OCI-LY7 (cell line): ENCODE measurements around the gene AHSP. TPM values are rescaled to one million over a fixed set of nuclear protein-coding genes. Genes with fewer than 3 reads are reported as not detected.

Experiments used
- BruUV-seq: library from RNA; stranded (reverse); fragments of 400-500 nt; replicated peaks from 2 replicates; lab custom pipeline; 2021; lab: Mats Ljungman, UMichigan
- CTCF ChIA-PET: fragments of 300-600 bp; sonication (Branson Sonifier 250); formaldehyde crosslinking; loops from one replicate; lab custom pipeline; 2022; ENCODE audit warnings: antibody characterized with exemption; ENCODE audit not compliant: unreplicated experiment; lab: Charles Lee
- POLR2A ChIA-PET: fragments of 300-600 bp; sonication (Branson Sonifier 250); formaldehyde crosslinking; loops from one replicate; lab custom pipeline; 2022; ENCODE audit warnings: antibody characterized with exemption; lab: Charles Lee
- DNase-seq: peaks from one replicate; pipeline ENCODE4 v3.0.0-alpha.2; 2015; ENCODE audit warnings: low spot score
- H2AFZ ChIP-seq: fragments of 200-600 bp; sonication (generic), shearing (Covaris generic); 2 replicates; pipeline ENCODE4 v1.6.1; 2014; ENCODE audit warnings: mild to moderate bottlenecking, antibody characterized with exemption, low read length, moderate library complexity
- H3K27ac ChIP-seq: fragments of 200-600 bp; sonication (generic); 2 replicates; pipeline ENCODE4 v1.5.1; 2014; ENCODE audit warnings: mixed run types, low read depth, mild to moderate bottlenecking, moderate library complexity, low read length, inconsistent platforms; ENCODE audit not compliant: poor library complexity, severe bottlenecking
- H3K36me3 ChIP-seq: fragments of 200-600 bp; sonication (generic); 2 replicates; pipeline ENCODE4 v1.6.1; 2014; ENCODE audit warnings: mild to moderate bottlenecking, antibody characterized with exemption, low read length, moderate library complexity, mixed read lengths; ENCODE audit not compliant: insufficient read depth
- H3K4me1 ChIP-seq: fragments of 200-600 bp; sonication (generic); 2 replicates; pipeline ENCODE4 v1.5.1; 2014; ENCODE audit warnings: mild to moderate bottlenecking, low read length; ENCODE audit not compliant: insufficient read depth, poor library complexity, severe bottlenecking
- H3K4me2 ChIP-seq: fragments of 200-600 bp; sonication (generic); 2 replicates; pipeline ENCODE4 v1.6.1; 2014; ENCODE audit warnings: mild to moderate bottlenecking, low read length
- H3K4me3 ChIP-seq: fragments of 200-600 bp; sonication (generic); 2 replicates; pipeline ENCODE4 v1.5.1; 2014; ENCODE audit warnings: mild to moderate bottlenecking, low read depth, low read length; ENCODE audit not compliant: poor library complexity, severe bottlenecking
- H3K79me2 ChIP-seq: fragments of 200-600 bp; sonication (generic); 2 replicates; pipeline ENCODE4 v1.6.1; 2016; ENCODE audit warnings: low read depth, mild to moderate bottlenecking, low read length, moderate library complexity, mixed read lengths; ENCODE audit not compliant: insufficient read depth
- H3K9me2 ChIP-seq: fragments of 200-600 bp; sonication (generic); 2 replicates; pipeline ENCODE4 v1.6.1; 2016; ENCODE audit warnings: mild to moderate bottlenecking, low read length, mixed read lengths; ENCODE audit not compliant: insufficient read depth
- H3K9me3 ChIP-seq: fragments of 200-600 bp; sonication (generic); 2 replicates; pipeline ENCODE4 v1.6.1; 2014; ENCODE audit warnings: mild to moderate bottlenecking, mixed run types, low read length, mixed read lengths
- H4K20me1 ChIP-seq: fragments of 200-600 bp; sonication (generic); 2 replicates; pipeline ENCODE4 v1.6.1; 2014; ENCODE audit warnings: mild to moderate bottlenecking, antibody characterized with exemption, low read length, moderate library complexity, mixed read lengths; ENCODE audit not compliant: insufficient read depth
- EZH2phosphoT487 ChIP-seq: fragments of 200-600 bp; sonication (generic); IDR thresholded peaks from 2 replicates; pipeline ENCODE4 v1.6.1; 2018; ENCODE audit warnings: low read depth, borderline replicate concordance, mild to moderate bottlenecking, mixed run types, antibody characterized with exemption, low read length, moderate library complexity, mixed read lengths
- intact Hi-C: fragments of 100-400 bp; cut with micrococcal nuclease; formaldehyde crosslinking; loops from one replicate; pipeline ENCODE4 v1.10.0; 2022; ENCODE audit not compliant: unreplicated experiment
- total RNA-seq, 2 experiments: library from RNA; depleted of rRNA in 1 of 2; stranded (reverse); fragments of >200 nt in 1 of 2; shearing (Covaris generic) in 1 of 2; gene quantifications; 2 replicates each; pipeline ENCODE4 v1.2.3, GENCODE V29; 2014 to 2022
- TF ChIP-seq, protein P1 (sequence below): fragments of 200-600 bp; sonication (generic); conservative IDR thresholded peaks from 2 replicates; pipeline ENCODE4 v1.5.1; 2014; ENCODE audit warnings: mild to moderate bottlenecking, antibody characterized with exemption, low read length, moderate library complexity, mixed read lengths

AHSP gene
- total RNA-seq, 2 experiments from 2014 or later, result not detected

DNA sequence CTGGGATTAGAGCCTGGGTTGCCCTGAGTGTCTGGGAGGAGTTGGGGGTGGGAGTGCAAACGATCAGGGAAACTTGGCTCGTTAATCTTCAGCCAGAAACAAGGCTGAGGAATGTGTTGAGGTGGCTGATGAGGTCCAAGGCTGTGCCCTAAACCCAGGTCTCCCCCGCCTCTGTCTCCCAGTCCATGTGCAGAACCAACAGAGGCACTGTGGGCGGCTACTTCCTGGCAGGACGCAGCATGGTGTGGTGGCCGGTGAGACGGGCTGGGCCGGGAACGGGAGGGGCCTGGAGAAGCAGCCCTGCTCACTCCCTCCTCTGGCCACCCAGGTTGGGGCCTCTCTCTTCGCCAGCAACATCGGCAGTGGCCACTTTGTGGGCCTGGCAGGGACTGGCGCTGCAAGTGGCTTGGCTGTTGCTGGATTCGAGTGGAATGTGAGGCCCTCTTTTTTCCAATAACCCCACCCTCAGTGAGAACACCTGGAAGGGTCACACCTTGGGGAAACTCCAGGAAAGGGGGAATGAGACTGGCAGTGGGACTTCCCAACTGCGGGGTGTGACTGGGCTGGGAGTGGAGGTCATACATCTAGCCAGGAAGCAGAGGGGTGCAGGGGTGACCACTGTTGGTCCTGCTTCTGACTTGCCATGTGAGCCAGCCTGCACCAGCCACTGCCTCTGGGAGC, 43.1 kb upstream of the AHSP start:
- CTCF ChIA-PET, result no interaction called here
- TF ChIP-seq EZH2phosphoT487, result no peak
- TF ChIP-seq, protein P1, sequence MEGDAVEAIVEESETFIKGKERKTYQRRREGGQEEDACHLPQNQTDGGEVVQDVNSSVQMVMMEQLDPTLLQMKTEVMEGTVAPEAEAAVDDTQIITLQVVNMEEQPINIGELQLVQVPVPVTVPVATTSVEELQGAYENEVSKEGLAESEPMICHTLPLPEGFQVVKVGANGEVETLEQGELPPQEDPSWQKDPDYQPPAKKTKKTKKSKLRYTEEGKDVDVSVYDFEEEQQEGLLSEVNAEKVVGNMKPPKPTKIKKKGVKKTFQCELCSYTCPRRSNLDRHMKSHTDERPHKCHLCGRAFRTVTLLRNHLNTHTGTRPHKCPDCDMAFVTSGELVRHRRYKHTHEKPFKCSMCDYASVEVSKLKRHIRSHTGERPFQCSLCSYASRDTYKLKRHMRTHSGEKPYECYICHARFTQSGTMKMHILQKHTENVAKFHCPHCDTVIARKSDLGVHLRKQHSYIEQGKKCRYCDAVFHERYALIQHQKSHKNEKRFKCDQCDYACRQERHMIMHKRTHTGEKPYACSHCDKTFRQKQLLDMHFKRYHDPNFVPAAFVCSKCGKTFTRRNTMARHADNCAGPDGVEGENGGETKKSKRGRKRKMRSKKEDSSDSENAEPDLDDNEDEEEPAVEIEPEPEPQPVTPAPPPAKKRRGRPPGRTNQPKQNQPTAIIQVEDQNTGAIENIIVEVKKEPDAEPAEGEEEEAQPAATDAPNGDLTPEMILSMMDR, result no peak
- Histone ChIP-seq H3K79me2 (no peaks in the 10 kb centered on the region), H3K9me2 (no peaks in the 10 kb centered on the region), H3K36me3 (no peaks in the 10 kb centered on the region), H3K4me1 (peaks cover 4% of the 10 kb centered on the region), H3K4me3 (no peak overlapping the region), H2AFZ (no peak overlapping the region), H3K4me2 (no peak overlapping the region), H3K9me3 (no peaks in the 10 kb centered on the region), H4K20me1 (no peaks in the 10 kb centered on the region), H3K27ac (no peak overlapping the region)
- POLR2A ChIA-PET, result no interaction called here
- intact Hi-C loops, result no loop called here
- no peak for DNase-seq
- no TSS peak for BruUV-seq

DNA sequence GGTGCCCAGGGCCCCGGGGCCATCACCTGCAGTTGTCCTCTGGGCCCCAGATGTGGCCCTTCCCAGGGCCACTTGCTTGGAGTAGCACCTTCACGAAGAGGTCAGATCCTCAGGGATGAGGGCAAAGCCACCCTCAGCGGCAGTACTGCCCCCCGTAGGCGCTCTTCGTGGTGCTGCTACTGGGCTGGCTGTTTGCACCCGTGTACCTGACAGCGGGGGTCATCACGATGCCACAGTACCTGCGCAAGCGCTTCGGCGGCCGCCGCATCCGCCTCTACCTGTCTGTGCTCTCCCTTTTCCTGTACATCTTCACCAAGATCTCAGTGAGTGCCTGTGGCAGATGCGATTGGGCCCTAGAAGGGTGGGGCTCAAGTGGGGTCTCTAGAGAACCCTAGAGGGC, 42.1 kb upstream of the AHSP start:
- BruUV-seq, result no TSS peak
- peaks cover 4% of the 10 kb centered on the region for H3K4me1 ChIP-seq
- intact Hi-C loops, result no loop called here
- H4K20me1 ChIP-seq, result no peaks in the 10 kb centered on the region
- no peak overlapping the region for H3K4me2 ChIP-seq
- POLR2A ChIA-PET, result no interaction called here
- no peak overlapping the region for H3K27ac ChIP-seq
- no peaks in the 10 kb centered on the region for H3K9me3 ChIP-seq
- H3K36me3 ChIP-seq, result no peaks in the 10 kb centered on the region
- H3K9me2 ChIP-seq, result no peaks in the 10 kb centered on the region
- no peaks in the 10 kb centered on the region for H3K79me2 ChIP-seq
- DNase-seq, result no peak
- CTCF ChIA-PET, result no interaction called here
- H3K4me3 ChIP-seq, result no peak overlapping the region
- TF ChIP-seq, protein P1, result no peak
- no peak for TF ChIP-seq EZH2phosphoT487
- no peak overlapping the region for H2AFZ ChIP-seq

DNA sequence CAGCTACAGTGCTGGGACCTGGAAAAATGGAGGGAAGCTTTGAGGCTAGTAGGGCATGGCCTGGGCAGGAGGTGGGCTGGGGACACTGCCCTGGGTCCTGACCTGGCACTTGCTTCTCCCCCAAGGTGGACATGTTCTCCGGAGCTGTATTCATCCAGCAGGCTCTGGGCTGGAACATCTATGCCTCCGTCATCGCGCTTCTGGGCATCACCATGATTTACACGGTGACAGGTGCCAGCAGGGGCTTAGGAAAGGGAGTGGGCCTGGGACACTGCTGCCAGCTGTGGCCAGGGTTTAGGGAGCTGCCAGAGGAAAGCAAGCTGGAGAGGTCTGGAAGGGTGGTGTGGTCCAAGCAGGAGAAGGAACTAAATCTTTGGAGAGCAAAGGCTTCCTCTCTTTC, 41.7 kb upstream of the AHSP start:
- no peaks in the 10 kb centered on the region for H3K9me2 ChIP-seq
- TF ChIP-seq, protein P1, result no peak
- no peak for TF ChIP-seq EZH2phosphoT487
- ChIA-PET POLR2A (no interaction called here), CTCF (no interaction called here)
- no peaks in the 10 kb centered on the region for H3K9me3 ChIP-seq
- H3K36me3 ChIP-seq, result no peaks in the 10 kb centered on the region
- DNase-seq, result no peak
- H3K4me1 ChIP-seq, result peaks cover 4% of the 10 kb centered on the region
- BruUV-seq, result no TSS peak
- H3K4me3 ChIP-seq, result no peak overlapping the region
- no peaks in the 10 kb centered on the region for H4K20me1 ChIP-seq
- no peak overlapping the region for H3K27ac ChIP-seq
- intact Hi-C loops, result no loop called here
- H2AFZ ChIP-seq, result no peak overlapping the region
- H3K4me2 ChIP-seq, result no peak overlapping the region
- H3K79me2 ChIP-seq, result no peaks in the 10 kb centered on the region
